PC-9 (cell line): ENCODE measurements around the gene CHKA.

Source experiments
- CTCF ChIP-seq: fragments of 200-600 bp; sonication (generic); conservative IDR thresholded peaks from 2 replicates; pipeline ENCODE4 v1.6.1; 2017; ENCODE audit warnings: mixed run types, antibody characterized with exemption, mild to moderate bottlenecking, moderate library complexity
- EZH2 ChIP-seq: fragments of 200-600 bp; sonication (generic); IDR thresholded peaks from 2 replicates; pipeline ENCODE4 v1.8.0; 2017; ENCODE audit warnings: antibody characterized with exemption, low read depth

GRCh38 chr11:68074584-68075352, 46.4 kb downstream of the CHKA start:
- TF ChIP-seq CTCF (no peak), EZH2 (no peak)
